MCF 10A (cell line): ENCODE results near the gene ANKK1. TPM values are rescaled to one million over a fixed set of nuclear protein-coding genes. Genes with fewer than 3 reads are reported as not detected.
A peak's percentile ranks its signal among the peaks of the same experiment; 100 is the strongest.

Experiments used
- Bru-seq: library from RNA; stranded (reverse); fragments of 400-500 nt; gene quantifications from one replicate; lab custom pipeline; 2021; lab: Mats Ljungman, UMichigan
- BruChase-seq, 2 experiments: library from RNA; stranded (reverse); fragments of 400-500 nt; gene quantifications; one replicate each; lab custom pipeline; 2021; lab: Mats Ljungman, UMichigan
- BruUV-seq: library from RNA; stranded (reverse); fragments of 400-500 nt; replicated peaks from 2 replicates; lab custom pipeline; 2021; lab: Mats Ljungman, UMichigan
- CTCF ChIA-PET: fragments of 300-600 bp; sonication (Branson Sonifier 250); formaldehyde crosslinking; extraction: SDS; loops from one replicate; lab custom pipeline; 2021; ENCODE audit warnings: antibody characterized with exemption, inconsistent platforms; lab: Yijun Ruan, JAX
- POLR2A ChIA-PET: fragments of 300-600, 350-650 bp; sonication (Branson Sonifier 250); formaldehyde crosslinking; extraction: SDS; loops from one replicate; lab custom pipeline; 2020; ENCODE audit warnings: antibody characterized with exemption, inconsistent platforms; lab: Yijun Ruan, JAX
- DNase-seq: peaks from one replicate; pipeline ENCODE4 v3.0.0-alpha.2; 2018; ENCODE audit not compliant: unreplicated experiment
- H3K27ac Mint-ChIP-seq: one replicate; pipeline ENCODE4 v1.8.0; 2022; ENCODE audit warnings: mild to moderate bottlenecking, low read depth, mixed read lengths; ENCODE audit not compliant: unreplicated experiment
- H3K27me3 Mint-ChIP-seq: one replicate; pipeline ENCODE4 v1.8.0; 2022; ENCODE audit warnings: mixed read lengths; ENCODE audit not compliant: insufficient read depth, unreplicated experiment
- H3K36me3 Mint-ChIP-seq: one replicate; pipeline ENCODE4 v1.8.0; 2022; ENCODE audit warnings: mild to moderate bottlenecking, moderate library complexity, mixed read lengths; ENCODE audit not compliant: insufficient read depth, unreplicated experiment
- H3K4me1 Mint-ChIP-seq: one replicate; pipeline ENCODE4 v1.8.0; 2022; ENCODE audit warnings: mixed read lengths; ENCODE audit not compliant: insufficient read depth, unreplicated experiment
- H3K4me3 Mint-ChIP-seq: one replicate; pipeline ENCODE4 v1.8.0; 2022; ENCODE audit warnings: mild to moderate bottlenecking, moderate library complexity, mixed read lengths; ENCODE audit not compliant: unreplicated experiment
- H3K9me3 Mint-ChIP-seq: one replicate; pipeline ENCODE4 v1.8.0; 2022; ENCODE audit warnings: mixed read lengths; ENCODE audit not compliant: unreplicated experiment
- CTCF ChIP-seq: fragments of 200-600 bp; IDR thresholded peaks from one replicate; pipeline ENCODE4 v1.8.0; 2022; ENCODE audit warnings: antibody characterized with exemption, mild to moderate bottlenecking; ENCODE audit not compliant: unreplicated experiment
- intact Hi-C: fragments of 100-400 bp; cut with micrococcal nuclease; formaldehyde crosslinking; loops from 2 replicates; pipeline ENCODE4 v1.14.1; 2022
- long read RNA-seq: library from polyadenylated mRNA; stranded (forward); transcript quantifications from one replicate; pipeline ENCODE4 v2.0.0, GENCODE V29; 2022
- total RNA-seq: library from RNA; stranded (reverse); gene quantifications from 2 replicates; pipeline ENCODE4 v1.2.3, GENCODE V29; 2022

ANKK1 gene
- 0.47 and 1.3 TPM in 2 replicates for total RNA-seq
- percentile 42 among the genes with signal in this experiment for Bru-seq, nascent RNA
- BruChase-seq, experiment 1, labeled RNA remaining after a 6-hour chase: percentile 58 among the genes with signal in this experiment
- BruChase-seq, experiment 2, labeled RNA remaining after a 2-hour chase: percentile 53 among the genes with signal in this experiment
- long read RNA-seq, partial matches to known transcripts: 0 of 1 reads
- long read RNA-seq, other reads (novel, unspliced or antisense): 1 of 1 reads

GRCh38 chr11:113387605-113388211 is at the start of gene ANKK1:
Gene ANKK1, plus strand, starts transcription at chr11:113387779. Its CDS starts 106 bp downstream, at chr11:113387885.
- no peak within 1 kb of the TSS for H3K27ac Mint-ChIP-seq
- no peaks in the 10 kb centered on the region for H3K9me3 Mint-ChIP-seq
- BruUV-seq: no TSS peak
- H3K36me3 Mint-ChIP-seq: no peaks in the 10 kb centered on the region
- intact Hi-C loops: no loop called here
- DNase-seq: peak; percentile 39
- no peak within 1 kb of the TSS for H3K4me3 Mint-ChIP-seq
- H3K27me3 Mint-ChIP-seq: no peaks in the 10 kb centered on the region
- H3K4me1 Mint-ChIP-seq: peaks cover 23% of the 10 kb centered on the region
- peak; percentile 37 for TF ChIP-seq CTCF
- ChIA-PET CTCF (no interaction called here), POLR2A (interaction anchor here (1.7 kb wide), 1 partner anchor 61 kb away, joined by 4 read pairs; no protein-coding TSS in a partner anchor)

GRCh38 chr11:113338730-113339129 is 48.8 kb upstream of the ANKK1 start:
- Mint-ChIP-seq H3K4me1 (no peaks in the 10 kb centered on the region), H3K4me3 (no peak overlapping the region), H3K27me3 (no peaks in the 10 kb centered on the region), H3K9me3 (no peaks in the 10 kb centered on the region), H3K36me3 (peaks cover 41% of the 10 kb centered on the region), H3K27ac (no peak overlapping the region)
- BruUV-seq: no TSS peak
- CTCF ChIA-PET: no interaction called here
- no peak for TF ChIP-seq CTCF
- intact Hi-C loops: no loop called here
- no peak for DNase-seq
- POLR2A ChIA-PET: no interaction called here

- ChIA-PET POLR2A (no interaction called here), CTCF (no interaction called here)
- Mint-ChIP-seq H3K36me3 (peaks cover 39% of the 10 kb centered on the region), H3K27ac (no peak overlapping the region), H3K4me1 (no peaks in the 10 kb centered on the region), H3K27me3 (no peaks in the 10 kb centered on the region), H3K4me3 (no peak overlapping the region), H3K9me3 (no peaks in the 10 kb centered on the region)
- TF ChIP-seq CTCF: no peak
- DNase-seq: no peak
- intact Hi-C loops: no loop called here
- BruUV-seq: no TSS peak
These were observed 47.5 kb upstream of the ANKK1 start for GRCh38 chr11:113339929-113340589.
